Stimulated activated CD4-positive, alpha-beta T cell treated with anti-CD3 and anti-CD28 coated beads, Interleukin-1b, Interleukin-23, amount 100 ng/mL, for 1 hour (primary cell): ENCODE results near the gene SOX9.

ENCODE experiments used
- DNase-seq, 2 donors: peaks; one replicate each; pipeline ENCODE4 v3.0.0-alpha.2; 2020; ENCODE audit warnings: low read depth in 2 of 2

SOX9 gene

GRCh38 chr17:72120642-72121163 is at the start of gene SOX9:
Gene SOX9, plus strand, starts transcription at chr17:72121020. Its CDS starts 372 bp downstream, at chr17:72121392.
- no peak for DNase-seq

GRCh38 chr17:72071330-72071729 is 49.5 kb upstream of the SOX9 start:
- DNase-seq = no peak

GRCh38 chr17:72075995-72076677 is 44.7 kb upstream of the SOX9 start:
- DNase-seq = no peak

GRCh38 chr17:72076678-72077030 is 44.2 kb upstream of the SOX9 start:
- no peak for DNase-seq

GRCh38 chr17:72077326-72077960 is 43.4 kb upstream of the SOX9 start:
- no peak for DNase-seq

- DNase-seq = no peak
Observed at GRCh38 chr17:72079700-72080099, 41.1 kb upstream of the SOX9 start.

- DNase-seq = no peak
Observed at GRCh38 chr17:72087876-72088275, 32.9 kb upstream of the SOX9 start.

GRCh38 chr17:72089453-72089987 is 31.3 kb upstream of the SOX9 start:
- DNase-seq = no peak

- no peak for DNase-seq
Observed at GRCh38 chr17:72090108-72090507, 30.7 kb upstream of the SOX9 start.

- DNase-seq = no peak
Observed at GRCh38 chr17:72092710-72093322, 28.0 kb upstream of the SOX9 start.

GRCh38 chr17:72093707-72094106 is 27.1 kb upstream of the SOX9 start:
- no peak for DNase-seq

GRCh38 chr17:72095316-72095715 is 25.5 kb upstream of the SOX9 start:
- no peak for DNase-seq

- DNase-seq = no peak
Observed at GRCh38 chr17:72097144-72097543, 23.7 kb upstream of the SOX9 start.

- no peak for DNase-seq
Observed at GRCh38 chr17:72099919-72100318, 20.9 kb upstream of the SOX9 start.

GRCh38 chr17:72100470-72100869 is 20.4 kb upstream of the SOX9 start:
- DNase-seq = no peak

GRCh38 chr17:72101526-72101925 is 19.3 kb upstream of the SOX9 start:
- no peak for DNase-seq

GRCh38 chr17:72102366-72102765 is 18.5 kb upstream of the SOX9 start:
- no peak for DNase-seq

GRCh38 chr17:72104164-72104862 is 16.5 kb upstream of the SOX9 start:
- DNase-seq = no peak

- no peak for DNase-seq
Observed at GRCh38 chr17:72104863-72105234, 16.0 kb upstream of the SOX9 start.

- DNase-seq = no peak
Observed at GRCh38 chr17:72107100-72107499, 13.7 kb upstream of the SOX9 start.

GRCh38 chr17:72110231-72110941 is 10.4 kb upstream of the SOX9 start:
- DNase-seq = no peak

- no peak for DNase-seq
Observed at GRCh38 chr17:72110942-72111318, 9.9 kb upstream of the SOX9 start.
